WTC11 (cell line): ENCODE measurements around the gene PRKAG2. TPM values are rescaled to one million over a fixed set of nuclear protein-coding genes. Genes with fewer than 3 reads are reported as not detected.

Experiments
- ATAC-seq: fragments of 200-7000 bp; cut with Tn5 transposase; 2 replicates; pipeline ENCODE4 v1.10.0; 2021; ENCODE audit warnings: mild to moderate bottlenecking, moderate library complexity
- CTCF ChIA-PET: fragments of 300-600 bp; sonication (Branson Sonifier 250); formaldehyde crosslinking; loops from one replicate; lab custom pipeline; 2021; ENCODE audit warnings: antibody characterized with exemption; lab: Charles Lee
- POLR2A ChIA-PET: fragments of 350-600 bp; sonication (Branson Sonifier 250); formaldehyde crosslinking; loops from one replicate; lab custom pipeline; 2021; ENCODE audit warnings: antibody characterized with exemption; lab: Charles Lee
- DNase-seq: peaks from one replicate; pipeline ENCODE4 v3.0.0; 2021; ENCODE audit warnings: low spot score
- H3K27ac Mint-ChIP-seq: 2 replicates; pipeline ENCODE4 v1.8.0; 2021; ENCODE audit warnings: mixed read lengths
- H3K27me3 Mint-ChIP-seq: 2 replicates; pipeline ENCODE4 v1.8.0; 2021; ENCODE audit warnings: low read depth, mild to moderate bottlenecking, moderate library complexity, mixed read lengths
- H3K36me3 Mint-ChIP-seq: 2 replicates; pipeline ENCODE4 v1.8.0; 2021; ENCODE audit warnings: mixed read lengths
- H3K4me1 Mint-ChIP-seq: 2 replicates; pipeline ENCODE4 v1.8.0; 2022; ENCODE audit warnings: mixed read lengths
- H3K4me3 Mint-ChIP-seq: 2 replicates; pipeline ENCODE4 v1.8.0; 2021; ENCODE audit warnings: mild to moderate bottlenecking, moderate library complexity, mixed read lengths
- H3K9me3 Mint-ChIP-seq: 2 replicates; pipeline ENCODE4 v1.8.0; 2021; ENCODE audit warnings: mixed read lengths
- ATF1 ChIP-seq: sonication (generic); formaldehyde crosslinking; IDR thresholded peaks from 2 replicates; pipeline ENCODE4 v1.8.1; 2023; ENCODE audit warnings: mild to moderate bottlenecking, moderate library complexity, missing genetic modification reagents
- EMX1 ChIP-seq: fragments of 250-450 bp; sonication (Bioruptor Pico); IDR thresholded peaks from 2 replicates; pipeline ENCODE4 v1.8.0; 2021; ENCODE audit warnings: mild to moderate bottlenecking
- GABPB1 ChIP-seq: sonication (generic); formaldehyde crosslinking; IDR thresholded peaks from 2 replicates; pipeline ENCODE4 v1.8.1; 2023; ENCODE audit warnings: mild to moderate bottlenecking, missing genetic modification reagents
- GRHL2 ChIP-seq: fragments of 250-450 bp; sonication (Bioruptor Pico); IDR thresholded peaks from 2 replicates; pipeline ENCODE4 v1.8.0; 2022; ENCODE audit warnings: mild to moderate bottlenecking, moderate library complexity; ENCODE audit not compliant: insufficient replicate concordance, severe bottlenecking
- SMAD3 ChIP-seq: sonication (generic); formaldehyde crosslinking; IDR thresholded peaks from 2 replicates; pipeline ENCODE4 v1.8.0; 2022; ENCODE audit warnings: missing genetic modification reagents, mild to moderate bottlenecking, borderline replicate concordance
- TEAD4 ChIP-seq: sonication (generic); formaldehyde crosslinking; IDR thresholded peaks from 2 replicates; pipeline ENCODE4 v1.8.0; 2022; ENCODE audit warnings: mild to moderate bottlenecking, missing genetic modification reagents
- ZNF138 ChIP-seq: sonication (generic); formaldehyde crosslinking; conservative IDR thresholded peaks from 2 replicates; pipeline ENCODE4 v1.8.1; 2022; ENCODE audit warnings: mild to moderate bottlenecking, moderate library complexity, missing genetic modification reagents
- ZNF423 ChIP-seq: fragments of 250-450 bp; sonication (Bioruptor Pico); IDR thresholded peaks from 2 replicates; pipeline ENCODE4 v2.1.2; 2022; ENCODE audit warnings: mild to moderate bottlenecking, moderate library complexity
- ZNF671 ChIP-seq: fragments of 250-450 bp; sonication (Bioruptor Pico); IDR thresholded peaks from 2 replicates; pipeline ENCODE4 v1.8.0; 2021; ENCODE audit warnings: mild to moderate bottlenecking
- total RNA-seq: library from RNA; stranded (reverse); gene quantifications from 3 replicates; pipeline ENCODE4 v1.2.3, GENCODE V29; 2021
- TF ChIP-seq, protein P1 (sequence below): sonication (generic); formaldehyde crosslinking; IDR thresholded peaks from 2 replicates; pipeline ENCODE4 v1.8.1; 2022; ENCODE audit warnings: mild to moderate bottlenecking, missing genetic modification reagents, moderate library complexity, borderline replicate concordance
- TF ChIP-seq, protein P2 (sequence below): fragments of 200-600 bp; IDR thresholded peaks from 2 replicates; pipeline ENCODE4 v1.8.0; 2022; ENCODE audit warnings: antibody characterized with exemption
- TF ChIP-seq, protein P3 (sequence below): fragments of 250-450 bp; sonication (Bioruptor Pico); IDR thresholded peaks from 2 replicates; pipeline ENCODE4 v1.9.0; 2021; ENCODE audit warnings: moderate library complexity, mild to moderate bottlenecking, inconsistent platforms, borderline replicate concordance
- TF ChIP-seq, protein P4 (sequence below): sonication (generic); formaldehyde crosslinking; IDR thresholded peaks from 2 replicates; pipeline ENCODE4 v1.8.0; 2022; ENCODE audit warnings: mild to moderate bottlenecking, missing genetic modification reagents
- TF ChIP-seq, protein P5 (sequence below): sonication (generic); formaldehyde crosslinking; IDR thresholded peaks from 2 replicates; pipeline ENCODE4 v1.8.0; 2022; ENCODE audit warnings: missing genetic modification reagents

The PRKAG2 gene
- total RNA-seq, 1 experiment from 2014 or later = 20.3 TPM

DNA sequence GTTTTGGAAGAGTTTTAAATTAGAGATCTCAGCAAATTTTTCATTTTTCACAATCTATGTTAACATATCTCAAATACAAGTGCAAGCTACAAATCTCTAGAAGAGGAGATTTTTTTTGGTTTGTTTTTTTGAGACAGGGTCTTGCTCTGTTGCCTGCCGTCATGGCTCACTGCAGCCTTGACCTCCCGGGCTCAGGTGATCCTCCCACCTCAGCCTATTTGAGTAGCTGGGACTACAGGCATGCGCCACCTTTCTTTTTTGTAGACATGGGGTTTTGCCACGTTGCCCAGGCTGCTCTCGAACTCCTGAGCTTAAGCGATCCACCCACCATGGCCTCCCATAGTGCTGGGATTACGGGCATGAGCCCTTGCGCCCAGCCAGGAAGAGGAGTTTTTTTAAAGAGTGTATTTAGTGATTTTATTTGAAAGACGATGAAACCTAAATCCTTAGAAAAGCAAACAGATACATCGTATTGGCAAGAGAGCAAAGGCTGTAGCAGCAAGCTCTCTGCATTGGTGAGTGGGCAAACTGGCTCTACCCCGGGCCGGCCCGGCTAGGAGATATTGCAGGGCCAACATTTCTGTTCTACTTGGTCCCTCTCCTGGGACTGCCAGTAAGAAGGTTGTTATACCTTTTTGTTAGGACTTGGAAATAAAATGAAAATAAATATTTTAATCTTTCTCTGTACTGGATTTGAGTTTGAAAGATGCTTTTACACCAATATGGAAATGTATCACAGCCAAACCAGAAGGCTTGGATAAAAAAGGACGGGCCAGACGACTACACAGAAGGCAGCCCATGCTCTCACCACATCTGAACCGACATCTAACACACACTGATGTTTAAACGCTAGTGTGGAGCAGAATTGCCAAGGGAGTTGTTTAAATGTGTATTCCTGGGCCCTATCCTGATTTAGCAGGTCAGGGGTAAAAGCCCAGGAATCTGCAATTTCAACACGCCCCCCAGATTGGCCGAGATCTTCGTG, 307.7 kb downstream of the PRKAG2 start:
- no peak overlapping the region for H3K4me3 Mint-ChIP-seq
- no peaks in the 10 kb centered on the region for H3K27me3 Mint-ChIP-seq
- H3K36me3 Mint-ChIP-seq = no peaks in the 10 kb centered on the region
- ChIA-PET CTCF (interaction anchor here (0.8 kb wide), 1 partner anchor 189 kb away, joined by 3 read pairs; no protein-coding TSS in a partner anchor), POLR2A (interaction anchor here (0.8 kb wide), 1 partner anchor 9 kb away, joined by 3 read pairs; no protein-coding TSS in a partner anchor)
- ATAC-seq = no peak
- peaks cover 26% of the 10 kb centered on the region for H3K4me1 Mint-ChIP-seq
- peak overlapping the region; percentile 76 for H3K27ac Mint-ChIP-seq
- TF ChIP-seq TEAD4 (CRISPR knock-in tag) (no peak), ZNF671 (CRISPR knock-in tag) (no peak), ZNF423 (CRISPR knock-in tag) (no peak), EMX1 (no peak), GABPB1 (CRISPR knock-in tag) (no peak), ZNF138 (no peak), SMAD3 (CRISPR knock-in tag) (no peak)
- TF ChIP-seq, protein P1, sequence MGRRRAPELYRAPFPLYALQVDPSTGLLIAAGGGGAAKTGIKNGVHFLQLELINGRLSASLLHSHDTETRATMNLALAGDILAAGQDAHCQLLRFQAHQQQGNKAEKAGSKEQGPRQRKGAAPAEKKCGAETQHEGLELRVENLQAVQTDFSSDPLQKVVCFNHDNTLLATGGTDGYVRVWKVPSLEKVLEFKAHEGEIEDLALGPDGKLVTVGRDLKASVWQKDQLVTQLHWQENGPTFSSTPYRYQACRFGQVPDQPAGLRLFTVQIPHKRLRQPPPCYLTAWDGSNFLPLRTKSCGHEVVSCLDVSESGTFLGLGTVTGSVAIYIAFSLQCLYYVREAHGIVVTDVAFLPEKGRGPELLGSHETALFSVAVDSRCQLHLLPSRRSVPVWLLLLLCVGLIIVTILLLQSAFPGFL (CRISPR knock-in tag) = no peak
- TF ChIP-seq, protein P2, sequence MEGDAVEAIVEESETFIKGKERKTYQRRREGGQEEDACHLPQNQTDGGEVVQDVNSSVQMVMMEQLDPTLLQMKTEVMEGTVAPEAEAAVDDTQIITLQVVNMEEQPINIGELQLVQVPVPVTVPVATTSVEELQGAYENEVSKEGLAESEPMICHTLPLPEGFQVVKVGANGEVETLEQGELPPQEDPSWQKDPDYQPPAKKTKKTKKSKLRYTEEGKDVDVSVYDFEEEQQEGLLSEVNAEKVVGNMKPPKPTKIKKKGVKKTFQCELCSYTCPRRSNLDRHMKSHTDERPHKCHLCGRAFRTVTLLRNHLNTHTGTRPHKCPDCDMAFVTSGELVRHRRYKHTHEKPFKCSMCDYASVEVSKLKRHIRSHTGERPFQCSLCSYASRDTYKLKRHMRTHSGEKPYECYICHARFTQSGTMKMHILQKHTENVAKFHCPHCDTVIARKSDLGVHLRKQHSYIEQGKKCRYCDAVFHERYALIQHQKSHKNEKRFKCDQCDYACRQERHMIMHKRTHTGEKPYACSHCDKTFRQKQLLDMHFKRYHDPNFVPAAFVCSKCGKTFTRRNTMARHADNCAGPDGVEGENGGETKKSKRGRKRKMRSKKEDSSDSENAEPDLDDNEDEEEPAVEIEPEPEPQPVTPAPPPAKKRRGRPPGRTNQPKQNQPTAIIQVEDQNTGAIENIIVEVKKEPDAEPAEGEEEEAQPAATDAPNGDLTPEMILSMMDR = no peak
- TF ChIP-seq, protein P3, sequence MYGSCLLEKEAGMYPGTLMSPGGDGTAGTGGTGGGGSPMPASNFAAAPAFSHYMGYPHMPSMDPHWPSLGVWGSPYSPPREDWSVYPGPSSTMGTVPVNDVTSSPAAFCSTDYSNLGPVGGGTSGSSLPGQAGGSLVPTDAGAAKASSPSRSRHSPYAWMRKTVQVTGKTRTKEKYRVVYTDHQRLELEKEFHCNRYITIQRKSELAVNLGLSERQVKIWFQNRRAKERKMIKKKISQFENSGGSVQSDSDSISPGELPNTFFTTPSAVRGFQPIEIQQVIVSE = no peak
- TF ChIP-seq, all 79 proteins: peak for 0
- H3K9me3 Mint-ChIP-seq = no peaks in the 10 kb centered on the region
- no peak for DNase-seq

DNA sequence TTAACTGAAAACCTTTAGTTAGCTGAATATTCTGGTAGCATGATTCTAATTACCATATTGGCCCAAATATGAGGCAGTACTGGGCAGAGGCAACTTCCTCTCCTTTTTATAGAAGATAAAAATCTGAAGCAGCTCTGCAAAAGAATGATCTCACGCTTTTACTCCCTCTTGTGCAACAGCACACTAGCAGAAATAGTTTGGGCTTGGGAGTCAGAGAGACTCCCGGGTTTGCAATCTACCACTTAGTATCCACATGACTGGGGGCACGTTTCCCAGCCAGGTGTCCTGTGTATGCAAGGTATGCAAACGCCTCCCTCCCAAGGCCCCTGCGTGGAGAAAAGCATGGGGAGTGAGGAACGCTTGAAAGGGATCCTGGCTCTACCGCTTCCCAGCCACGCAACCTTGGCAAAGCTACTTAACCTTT, 310.0 kb downstream of the PRKAG2 start:
- no peaks in the 10 kb centered on the region for H3K9me3 Mint-ChIP-seq
- DNase-seq = peak; percentile 58
- ChIA-PET CTCF (interaction anchor here (0.7 to 2.4 kb wide), 5 partner anchors 65 to 216 kb away, joined by 3 to 7 read pairs (median 3); no protein-coding TSS in a partner anchor), POLR2A (no interaction called here)
- H3K36me3 Mint-ChIP-seq = peaks cover 6% of the 10 kb centered on the region; the same call in 1 of the 2 replicates
- peak; percentile 61; the same call in 1 of the 2 replicates for ATAC-seq
- H3K4me3 Mint-ChIP-seq = no peak overlapping the region
- H3K4me1 Mint-ChIP-seq = peaks cover 26% of the 10 kb centered on the region
- no peak overlapping the region for H3K27ac Mint-ChIP-seq
- TF ChIP-seq, protein P4, sequence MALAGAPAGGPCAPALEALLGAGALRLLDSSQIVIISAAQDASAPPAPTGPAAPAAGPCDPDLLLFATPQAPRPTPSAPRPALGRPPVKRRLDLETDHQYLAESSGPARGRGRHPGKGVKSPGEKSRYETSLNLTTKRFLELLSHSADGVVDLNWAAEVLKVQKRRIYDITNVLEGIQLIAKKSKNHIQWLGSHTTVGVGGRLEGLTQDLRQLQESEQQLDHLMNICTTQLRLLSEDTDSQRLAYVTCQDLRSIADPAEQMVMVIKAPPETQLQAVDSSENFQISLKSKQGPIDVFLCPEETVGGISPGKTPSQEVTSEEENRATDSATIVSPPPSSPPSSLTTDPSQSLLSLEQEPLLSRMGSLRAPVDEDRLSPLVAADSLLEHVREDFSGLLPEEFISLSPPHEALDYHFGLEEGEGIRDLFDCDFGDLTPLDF (CRISPR knock-in tag) = no peak
- TF ChIP-seq GRHL2 (CRISPR knock-in tag) (no peak), ATF1 (CRISPR knock-in tag) (no peak)
- TF ChIP-seq, protein P5, sequence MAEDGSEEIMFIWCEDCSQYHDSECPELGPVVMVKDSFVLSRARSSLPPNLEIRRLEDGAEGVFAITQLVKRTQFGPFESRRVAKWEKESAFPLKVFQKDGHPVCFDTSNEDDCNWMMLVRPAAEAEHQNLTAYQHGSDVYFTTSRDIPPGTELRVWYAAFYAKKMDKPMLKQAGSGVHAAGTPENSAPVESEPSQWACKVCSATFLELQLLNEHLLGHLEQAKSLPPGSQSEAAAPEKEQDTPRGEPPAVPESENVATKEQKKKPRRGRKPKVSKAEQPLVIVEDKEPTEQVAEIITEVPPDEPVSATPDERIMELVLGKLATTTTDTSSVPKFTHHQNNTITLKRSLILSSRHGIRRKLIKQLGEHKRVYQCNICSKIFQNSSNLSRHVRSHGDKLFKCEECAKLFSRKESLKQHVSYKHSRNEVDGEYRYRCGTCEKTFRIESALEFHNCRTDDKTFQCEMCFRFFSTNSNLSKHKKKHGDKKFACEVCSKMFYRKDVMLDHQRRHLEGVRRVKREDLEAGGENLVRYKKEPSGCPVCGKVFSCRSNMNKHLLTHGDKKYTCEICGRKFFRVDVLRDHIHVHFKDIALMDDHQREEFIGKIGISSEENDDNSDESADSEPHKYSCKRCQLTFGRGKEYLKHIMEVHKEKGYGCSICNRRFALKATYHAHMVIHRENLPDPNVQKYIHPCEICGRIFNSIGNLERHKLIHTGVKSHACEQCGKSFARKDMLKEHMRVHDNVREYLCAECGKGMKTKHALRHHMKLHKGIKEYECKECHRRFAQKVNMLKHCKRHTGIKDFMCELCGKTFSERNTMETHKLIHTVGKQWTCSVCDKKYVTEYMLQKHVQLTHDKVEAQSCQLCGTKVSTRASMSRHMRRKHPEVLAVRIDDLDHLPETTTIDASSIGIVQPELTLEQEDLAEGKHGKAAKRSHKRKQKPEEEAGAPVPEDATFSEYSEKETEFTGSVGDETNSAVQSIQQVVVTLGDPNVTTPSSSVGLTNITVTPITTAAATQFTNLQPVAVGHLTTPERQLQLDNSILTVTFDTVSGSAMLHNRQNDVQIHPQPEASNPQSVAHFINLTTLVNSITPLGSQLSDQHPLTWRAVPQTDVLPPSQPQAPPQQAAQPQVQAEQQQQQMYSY (CRISPR knock-in tag) = peak; percentile 18; the same call in 1 of the 2 replicates
- H3K27me3 Mint-ChIP-seq = no peaks in the 10 kb centered on the region
